HG02678 (cell line): Measurements from ENCODE around the gene DPP3.
A peak's percentile ranks its signal among the peaks of the same experiment; 100 is the strongest.
"Not testable (repeated sequence)": the region's sequence is repeated elsewhere in the genome, so short reads cannot be mapped to it uniquely, and the experiment has no call there.

Experiments used
- ATAC-seq: cut with Tn5 transposase; IDR thresholded peaks from one replicate; pipeline ENCODE4 v1.9.1; 2021; ENCODE audit warnings: mild to moderate bottlenecking, moderate library complexity; ENCODE audit not compliant: unreplicated experiment

The DPP3 gene

DNA sequence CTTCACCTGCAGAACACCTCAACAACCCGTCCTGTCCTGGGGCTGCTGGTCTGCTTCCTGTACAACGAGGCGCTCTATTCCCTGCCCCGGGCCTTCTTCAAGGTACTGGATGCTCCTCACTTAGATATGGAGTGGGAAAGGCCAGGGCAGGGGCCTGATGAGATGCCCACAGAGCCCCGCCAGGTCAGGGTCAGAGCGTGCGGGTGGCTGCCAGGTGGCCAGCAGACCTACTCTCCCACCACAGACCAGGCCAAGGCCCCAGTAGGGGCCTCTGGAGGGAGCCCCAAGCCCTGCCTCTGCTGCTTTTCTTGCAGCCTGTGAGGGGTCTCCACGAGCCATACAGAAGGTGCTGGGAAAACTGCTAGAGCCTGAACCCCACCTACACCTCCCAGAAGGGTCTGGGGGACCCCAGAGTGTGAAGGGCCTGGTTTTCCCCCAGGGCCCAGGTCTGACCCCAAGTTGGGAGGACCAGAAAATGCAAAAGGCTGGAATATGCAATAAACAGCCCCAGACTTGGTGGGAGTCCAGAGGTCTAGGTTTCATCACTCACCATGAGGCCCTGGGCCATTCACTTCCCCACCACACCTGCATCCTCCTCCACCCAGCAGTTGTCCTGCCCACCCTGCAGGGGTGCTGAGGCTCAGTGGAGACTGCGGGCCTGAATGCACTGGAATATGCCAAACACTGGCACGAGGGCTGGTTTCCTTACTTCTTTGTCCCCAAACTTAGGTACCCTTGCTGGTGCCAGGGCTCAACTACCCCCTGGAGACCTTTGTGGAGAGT, 50.9 kb downstream of the DPP3 start:
- ATAC-seq: no peak

DNA sequence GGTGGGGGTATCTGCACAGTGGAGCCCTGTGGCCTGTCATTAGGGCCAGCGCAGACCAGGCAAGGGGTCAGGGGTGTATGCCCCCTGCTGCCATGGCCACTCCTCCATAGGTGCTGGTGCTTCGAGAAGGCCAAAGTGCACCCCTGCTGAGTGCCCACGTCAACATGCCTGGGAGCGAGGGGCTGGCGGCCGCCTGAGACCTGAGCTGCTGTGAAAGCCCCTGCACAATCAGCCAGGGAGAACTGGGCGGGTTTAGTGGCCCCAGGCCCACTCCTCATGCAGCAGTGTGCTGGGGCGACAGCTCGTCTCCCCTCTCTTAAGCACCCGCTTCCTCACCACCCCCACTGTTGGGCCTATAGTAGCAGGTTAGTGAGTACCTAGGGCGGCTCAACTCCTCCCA, 51.6 kb downstream of the DPP3 start:
- ATAC-seq: no peak

DNA sequence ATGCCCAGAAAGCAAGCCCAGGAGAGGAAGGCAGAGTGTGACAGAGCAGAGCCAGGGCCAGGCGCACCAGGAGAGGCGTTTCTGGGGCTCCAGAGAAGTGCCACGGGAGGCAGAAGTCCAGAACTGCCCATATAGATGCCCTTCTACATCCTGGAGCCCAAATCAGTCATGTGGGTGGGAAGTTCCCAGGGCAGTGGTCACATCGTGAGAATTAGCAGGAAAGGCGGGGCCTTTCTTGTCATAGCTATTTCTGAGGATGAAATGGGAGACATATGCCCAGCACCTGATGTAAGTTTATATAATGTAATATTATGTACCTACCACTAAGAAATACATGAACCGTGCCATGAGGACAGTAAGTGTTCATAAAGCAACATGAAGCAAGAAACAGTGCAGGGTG, 52.5 kb downstream of the DPP3 start:
- no peak for ATAC-seq

DNA sequence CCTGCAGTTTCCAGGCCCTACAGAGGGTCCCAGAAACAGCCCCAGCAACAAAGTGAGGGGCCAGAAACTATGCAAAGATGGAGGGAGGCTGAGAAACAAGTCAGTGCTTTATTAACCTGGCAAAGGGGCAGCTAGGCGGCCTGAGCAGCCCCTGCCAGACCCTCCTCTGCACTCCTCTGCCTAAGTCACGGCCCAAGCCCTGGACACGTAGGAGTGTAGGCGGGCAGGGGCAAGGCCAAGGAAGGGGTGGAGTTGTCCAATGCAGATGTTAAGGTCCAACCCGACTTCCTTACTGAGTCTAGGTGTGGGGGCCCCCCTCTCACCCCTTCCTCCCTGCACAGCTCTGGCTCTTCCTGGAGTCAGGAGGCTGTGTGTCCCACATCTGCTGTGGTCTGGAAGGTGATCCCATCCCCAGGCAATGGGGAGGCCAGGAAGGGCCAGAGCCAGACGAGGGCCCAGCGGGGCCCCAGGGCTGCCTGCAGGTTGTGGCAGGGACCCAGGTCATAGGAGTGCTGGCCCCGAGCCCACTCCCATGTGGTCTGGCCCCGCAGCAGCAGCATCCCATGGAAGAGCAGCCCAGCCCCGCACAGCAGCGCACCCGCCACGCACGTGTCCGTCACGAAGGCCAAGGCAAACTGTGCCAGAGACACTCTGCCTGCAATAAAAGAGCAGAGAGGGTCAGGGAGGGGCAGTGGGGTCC, 59.1 kb downstream of the DPP3 start:
- no peak for ATAC-seq

DNA sequence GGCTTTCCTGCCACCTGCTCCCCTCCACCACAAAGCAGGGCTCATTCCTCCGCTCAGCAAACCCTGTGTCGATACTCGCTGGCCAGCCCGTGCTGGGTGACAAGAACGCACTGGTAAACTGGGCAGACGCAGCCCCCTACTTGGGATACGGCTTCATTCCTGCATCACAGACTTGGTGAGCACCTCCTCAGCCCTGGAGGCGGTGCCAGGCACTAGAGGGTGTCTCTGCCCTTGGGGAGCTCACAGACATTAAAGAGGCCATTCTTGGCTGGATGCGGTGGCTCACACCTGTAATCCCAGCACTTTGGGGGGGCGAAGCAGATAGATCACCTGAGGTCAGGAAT, 59.6 kb downstream of the DPP3 start:
- no peak for ATAC-seq

DNA sequence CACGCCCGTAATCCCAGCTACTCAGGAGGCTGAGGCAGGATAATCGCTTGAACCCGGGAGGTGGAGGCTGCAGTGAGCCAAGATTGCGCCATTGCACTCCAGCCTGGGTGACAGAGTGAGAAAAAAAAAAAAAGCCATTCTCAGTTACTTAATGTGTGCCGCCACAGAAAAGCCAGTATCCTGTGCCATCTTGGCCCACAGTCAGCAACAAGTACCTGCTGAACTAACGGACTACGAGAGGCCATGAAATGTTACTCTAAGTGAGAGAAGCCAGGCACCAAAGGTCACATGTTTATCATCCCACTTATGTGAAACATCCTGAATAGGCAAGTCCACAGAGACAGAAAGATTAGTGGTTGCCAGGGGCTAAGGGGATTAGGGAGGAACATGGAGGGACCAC, 60.4 kb downstream of the DPP3 start:
- ATAC-seq: not testable (repeated sequence)

DNA sequence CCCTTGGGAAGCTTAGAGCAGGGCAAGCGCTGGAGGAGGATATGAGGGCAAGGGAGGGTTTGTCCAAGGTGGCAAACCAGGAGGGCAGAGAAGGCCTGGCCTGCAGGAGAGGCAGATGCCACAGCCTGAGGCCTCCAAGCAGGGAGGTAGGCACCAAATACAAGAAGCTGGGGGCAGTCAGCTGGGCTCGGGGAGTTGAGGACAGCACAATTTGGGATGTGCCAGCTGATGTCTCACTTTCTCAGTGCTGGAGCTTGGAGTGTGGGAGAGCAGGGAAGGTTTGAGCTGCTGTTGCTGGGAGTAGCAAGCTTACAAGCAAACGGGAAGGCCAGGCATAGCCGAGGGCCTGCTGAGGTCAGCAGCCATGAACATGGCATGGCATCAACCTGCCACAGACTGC, 61.7 kb downstream of the DPP3 start:
- ATAC-seq: no peak

DNA sequence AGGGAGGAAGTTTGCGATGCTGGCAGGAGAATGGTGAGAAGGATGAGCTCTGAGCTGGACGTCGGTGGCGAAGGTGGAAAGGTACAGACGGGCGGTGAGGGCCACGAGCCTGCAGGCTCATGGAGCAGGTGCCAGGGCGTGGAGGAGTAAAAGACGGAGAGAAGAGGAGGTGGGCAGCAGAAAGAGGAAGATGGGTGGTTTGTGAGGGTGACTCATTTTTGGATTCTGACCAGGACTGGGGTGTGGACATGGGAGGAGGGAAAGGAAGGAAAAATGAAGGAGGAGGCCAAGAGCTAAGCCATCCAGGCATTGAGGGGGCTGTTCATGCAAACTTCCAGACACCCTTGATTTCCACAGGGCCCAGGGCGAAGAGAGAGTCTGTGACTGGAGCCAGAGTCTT, 62.1 kb downstream of the DPP3 start:
- ATAC-seq: no peak

DNA sequence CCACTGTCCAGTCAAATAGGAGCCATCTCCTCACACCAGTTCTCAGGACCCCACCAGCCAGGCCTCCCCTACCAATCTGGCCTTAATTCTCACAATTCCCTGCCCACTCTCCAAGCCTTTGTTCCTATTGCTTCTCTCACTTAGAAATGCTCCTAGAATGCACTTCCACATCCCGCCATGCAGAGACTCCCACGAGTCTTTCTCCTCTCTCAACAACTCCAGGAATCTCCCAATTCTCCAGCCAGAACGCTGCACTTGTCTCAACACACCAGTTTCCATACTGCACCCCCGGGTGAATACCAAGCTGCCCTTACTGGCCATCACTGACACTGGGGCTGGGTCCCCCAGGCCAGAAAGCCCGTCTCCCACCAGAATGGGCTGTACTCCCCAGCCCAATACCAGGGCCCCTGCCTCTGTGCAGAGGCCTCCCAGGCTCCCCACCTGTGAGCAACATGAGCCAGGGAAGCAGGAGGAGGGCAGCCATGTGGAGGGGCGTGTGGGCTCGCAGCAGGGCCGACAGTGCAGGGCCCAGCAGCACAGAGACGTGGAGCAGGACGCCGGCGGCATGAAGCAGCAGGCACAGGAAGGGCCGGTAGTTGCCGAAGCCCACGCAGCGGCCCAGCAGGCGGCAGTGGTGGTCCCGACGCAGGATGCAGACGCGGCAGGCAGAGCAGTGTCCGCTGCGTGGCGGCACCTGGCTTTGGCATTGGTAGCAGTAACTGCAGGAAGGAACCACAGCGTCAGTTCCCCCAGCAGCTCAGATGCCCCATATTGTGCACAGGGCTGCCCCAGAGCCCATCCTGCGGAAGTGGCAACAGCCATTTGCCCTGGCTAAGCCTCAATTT, 63.3 kb downstream of the DPP3 start:
- ATAC-seq: peak; percentile 34

DNA sequence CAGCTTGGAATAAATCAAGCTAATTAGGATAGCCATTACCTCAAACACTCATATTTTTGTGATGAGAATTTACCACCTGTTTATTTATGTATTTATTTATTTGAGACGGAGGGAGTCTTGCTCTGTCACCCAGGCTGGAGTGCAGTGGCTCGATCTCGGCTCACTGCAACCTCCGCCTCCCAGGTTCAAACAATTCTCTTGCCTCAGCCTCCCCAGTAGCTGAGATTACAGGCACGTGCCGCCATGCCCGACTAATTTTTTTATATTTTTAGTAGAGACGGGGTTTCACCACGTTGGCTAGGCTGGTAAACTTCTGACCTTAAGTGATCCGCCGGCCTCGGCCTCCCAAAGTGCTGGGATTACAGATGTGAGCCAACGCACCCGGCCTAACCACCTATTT, 64.7 kb downstream of the DPP3 start:
- ATAC-seq: not testable (repeated sequence)

DNA sequence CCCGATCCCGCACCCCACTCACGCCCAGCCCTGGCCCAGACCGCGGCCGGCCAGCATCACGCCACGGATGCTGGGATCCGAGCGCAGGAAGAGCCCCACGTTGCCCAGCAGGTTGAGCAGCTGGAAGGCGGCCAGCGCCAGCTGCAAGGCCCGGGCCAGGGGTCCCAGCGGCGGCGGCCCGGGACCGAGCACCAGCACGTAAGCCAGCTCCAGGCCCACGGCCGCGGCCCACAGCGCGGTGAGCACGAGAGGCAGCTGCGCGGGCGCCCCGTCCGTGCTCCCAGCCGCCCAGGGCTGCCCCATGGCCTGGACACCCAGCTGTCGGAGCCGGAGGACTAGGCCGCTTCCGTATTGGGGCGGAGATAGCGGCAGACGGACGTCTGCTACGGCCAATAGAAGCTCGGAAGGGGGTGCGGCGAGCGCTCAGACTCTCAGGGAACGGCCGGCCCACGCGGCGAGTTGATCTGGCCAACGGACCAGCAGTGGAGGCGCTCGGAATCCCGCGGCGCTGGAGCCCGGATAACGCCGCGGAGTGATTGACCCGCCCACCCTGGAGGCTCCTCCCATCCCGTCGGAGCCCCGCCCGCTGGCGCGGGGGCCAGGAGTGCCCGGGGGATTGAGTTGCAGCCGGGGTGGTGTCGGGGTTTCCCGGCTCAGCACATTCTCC, 65.6 kb downstream of the DPP3 start, which contains the start of gene ZDHHC24:
TSS of gene ZDHHC24 (minus strand) at position 348 of the 667 bp plus-strand sequence. CDS start at position 303, 45 bp downstream.
- peak; percentile 86 for ATAC-seq

DNA sequence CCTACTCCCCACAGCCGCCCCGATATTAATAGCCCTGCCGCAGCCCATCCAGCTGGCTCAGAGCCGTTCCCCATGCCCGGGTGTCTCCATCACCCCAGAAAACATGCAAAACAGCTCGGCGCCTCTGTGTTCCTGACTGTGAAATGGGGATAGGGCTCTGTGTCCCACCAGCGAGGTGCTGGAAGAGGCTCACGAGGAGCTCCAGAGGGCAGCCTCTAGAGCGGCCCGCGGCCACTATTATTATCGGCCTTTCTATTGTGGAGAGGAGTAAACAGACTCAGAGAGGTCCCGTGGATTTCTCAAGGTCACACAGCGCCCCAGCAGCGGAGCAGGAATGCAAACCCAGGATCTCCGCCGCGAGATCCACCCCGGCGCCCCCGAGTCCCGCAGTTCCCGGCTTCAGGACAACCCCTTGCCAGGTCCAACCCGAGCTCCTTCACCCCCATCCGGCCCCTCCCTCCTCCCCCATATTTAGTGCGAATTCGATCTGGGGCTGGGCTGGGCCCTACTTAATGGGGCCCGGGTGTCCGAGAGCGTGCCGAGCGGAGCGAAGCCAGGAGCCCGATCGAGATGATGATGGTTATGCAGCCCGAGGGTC, 66.2 kb downstream of the DPP3 start, which contains the start of gene ACTN3:
TSS of gene ACTN3 (plus strand) at position 536 of the 598 bp plus-strand sequence. CDS start at position 571, 35 bp downstream.
- no peak for ATAC-seq

DNA sequence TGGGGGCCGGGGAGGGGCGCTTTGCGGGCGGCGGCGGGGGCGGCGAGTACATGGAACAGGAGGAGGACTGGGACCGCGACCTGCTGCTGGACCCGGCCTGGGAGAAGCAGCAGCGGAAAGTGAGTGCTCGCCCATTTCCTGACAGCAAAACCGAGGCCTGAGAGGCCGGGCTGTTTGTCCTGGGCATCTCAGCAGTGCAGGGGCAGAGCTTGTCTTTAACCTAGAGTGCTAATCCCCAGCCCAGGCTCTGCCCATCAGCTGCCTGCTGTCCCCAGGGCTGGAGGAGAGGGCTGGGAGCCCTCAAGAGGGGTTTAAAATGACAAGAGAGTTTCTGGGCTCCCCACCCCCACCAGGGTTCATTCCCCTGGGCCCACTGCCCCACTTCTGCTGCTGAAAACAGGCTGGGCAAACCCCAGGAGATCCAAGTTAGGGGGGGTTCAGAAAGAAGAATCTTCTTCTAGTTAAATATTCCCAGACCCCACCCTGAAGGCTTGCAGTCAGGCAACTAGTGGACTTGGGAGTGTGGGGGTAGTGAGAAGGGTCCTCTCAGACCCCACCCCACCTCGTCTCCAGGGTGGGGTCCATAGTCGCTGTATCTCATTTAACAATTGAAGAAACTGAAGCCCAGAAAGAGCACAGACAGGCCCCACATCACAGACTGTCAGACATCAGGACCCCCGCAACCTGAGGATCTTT, 66.9 kb downstream of the DPP3 start:
- ATAC-seq: no peak

DNA sequence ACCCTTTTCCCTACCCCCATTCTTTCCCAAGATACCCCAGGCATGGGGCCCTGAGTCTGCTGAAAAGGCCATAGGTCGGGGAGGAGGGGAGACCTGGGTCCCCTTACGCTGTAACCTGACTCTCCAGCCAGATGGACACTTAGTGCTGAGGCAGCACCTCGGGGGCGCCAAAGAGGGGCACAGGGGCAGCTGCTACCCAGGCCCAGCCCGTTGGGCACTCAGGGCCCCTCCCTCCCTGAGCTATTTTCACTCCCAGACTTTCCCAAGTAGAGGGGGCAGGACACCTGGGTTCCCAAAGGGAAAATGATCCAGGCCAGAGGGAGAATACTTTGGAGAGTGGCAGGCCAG, 67.4 kb downstream of the DPP3 start:
- ATAC-seq: no peak

DNA sequence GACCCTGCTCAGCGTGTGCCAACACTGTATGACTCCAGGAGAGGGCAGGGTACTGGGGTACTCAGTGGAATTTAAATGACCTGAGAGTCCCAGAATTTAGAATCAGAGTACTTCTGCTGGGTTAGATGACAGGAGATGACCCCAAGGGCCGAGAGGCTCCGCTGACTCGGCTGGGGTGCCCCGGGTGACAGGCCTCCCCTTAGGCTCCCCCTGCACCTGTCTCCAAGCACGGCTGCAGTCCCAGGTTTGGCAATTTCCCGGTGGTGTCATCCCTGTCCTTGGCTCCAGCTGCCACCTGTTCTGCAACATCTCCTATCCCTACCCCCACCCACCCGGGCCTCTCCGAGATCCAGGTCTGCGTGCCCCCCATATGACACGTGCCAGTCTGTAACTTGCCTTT, 67.8 kb downstream of the DPP3 start:
- no peak for ATAC-seq

DNA sequence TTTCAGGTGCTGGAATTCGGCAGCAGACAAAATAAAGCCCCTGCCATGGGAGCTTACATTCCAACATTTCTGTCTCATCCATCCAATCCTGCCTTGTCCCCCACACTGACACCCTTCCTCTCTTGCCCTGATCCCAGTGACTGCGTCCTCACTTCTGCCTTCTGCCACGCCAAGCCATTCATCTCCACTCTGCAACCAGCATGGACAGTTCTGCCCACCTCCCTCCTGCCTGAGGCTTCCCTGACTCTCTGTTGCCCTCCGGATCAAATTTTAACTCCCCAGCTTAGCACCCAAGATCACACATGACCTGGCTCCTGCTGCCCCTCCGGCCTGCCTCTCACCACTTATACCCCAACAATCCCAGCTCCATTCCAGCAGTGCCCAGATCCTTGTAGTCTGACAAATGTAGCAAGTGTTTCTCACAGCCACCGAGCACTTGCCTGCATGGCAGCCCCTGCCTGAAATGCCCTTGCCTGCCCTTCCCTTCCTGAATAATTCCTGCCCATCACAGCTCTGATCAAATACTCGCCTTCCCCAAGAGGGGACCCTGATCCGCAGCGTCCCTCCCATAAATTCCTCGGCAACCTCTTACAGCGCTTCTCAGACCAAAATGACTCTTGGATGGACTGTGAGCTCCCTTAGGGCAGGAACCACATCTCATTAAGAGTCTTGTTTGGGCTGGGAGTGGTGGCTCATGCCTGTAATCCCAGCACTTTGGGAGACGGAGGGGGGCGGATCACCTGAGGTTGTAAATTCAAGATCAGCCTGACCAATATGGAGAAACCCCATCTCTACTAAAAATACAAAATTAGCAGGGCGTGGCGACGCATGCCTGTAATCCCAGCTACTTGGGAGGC, 68.8 kb downstream of the DPP3 start:
- no peak for ATAC-seq

DNA sequence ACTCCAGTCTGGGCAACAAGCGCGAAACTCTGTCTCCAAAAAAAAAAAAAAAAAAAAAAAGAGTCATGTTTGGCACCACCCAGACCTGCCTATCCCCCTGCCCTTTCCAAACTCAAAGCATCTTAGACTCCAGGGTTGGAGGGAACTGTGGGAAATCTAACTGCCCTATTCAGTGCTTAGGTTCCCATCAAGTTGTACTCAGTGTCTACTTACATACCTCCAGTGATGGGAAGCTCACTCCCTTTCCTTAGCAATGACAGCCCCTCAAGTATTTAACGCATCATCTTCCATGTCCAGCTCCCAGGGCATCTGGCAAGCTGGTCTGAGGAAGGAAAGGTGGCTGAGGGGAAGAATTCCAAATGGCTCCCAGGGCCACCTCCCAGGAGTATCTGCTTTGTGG, 69.5 kb downstream of the DPP3 start:
- no peak for ATAC-seq

DNA sequence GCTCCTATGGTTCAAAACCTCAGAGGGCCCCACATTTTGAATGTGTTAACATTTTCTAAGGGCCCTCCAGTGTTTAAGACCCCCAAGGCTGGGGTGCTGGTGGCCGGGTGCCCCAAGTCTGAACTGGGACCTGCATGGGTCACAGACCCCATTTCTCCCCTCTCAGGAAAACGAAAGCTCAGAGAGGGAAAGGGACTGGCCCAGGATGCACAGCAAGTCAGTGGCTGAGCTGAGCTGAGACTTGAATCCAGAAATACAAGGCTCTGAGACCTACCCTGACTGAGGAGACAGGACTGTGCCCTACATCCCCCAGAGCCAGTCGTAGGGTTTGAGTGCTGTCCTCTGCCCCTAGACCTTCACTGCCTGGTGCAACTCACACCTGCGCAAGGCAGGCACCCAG, 70.7 kb downstream of the DPP3 start:
- ATAC-seq: no peak

DNA sequence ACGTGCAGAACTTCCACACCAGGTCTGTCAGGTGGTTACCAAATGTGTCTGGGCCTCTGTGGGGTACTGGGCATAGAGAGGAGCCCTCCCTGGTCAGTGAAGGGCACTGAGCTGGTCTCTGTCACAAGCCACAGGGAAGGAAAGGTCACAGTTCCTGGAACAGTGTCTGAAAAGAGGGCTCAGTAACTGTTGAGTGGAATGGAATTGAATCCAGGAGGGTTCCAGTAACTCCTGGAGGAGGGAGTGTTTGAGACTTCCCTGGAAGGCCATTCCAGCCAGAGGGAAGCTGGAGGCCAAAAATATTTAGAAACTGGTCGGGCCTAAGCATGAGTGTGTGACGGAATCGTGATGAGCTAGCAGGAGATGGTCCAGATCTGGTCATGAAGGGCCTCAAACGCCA, 74.4 kb downstream of the DPP3 start:
- ATAC-seq: no peak
